Ovary (tissue), 3 donors: ENCODE measurements around the gene RBMX2.

ENCODE experiments used
- CTCF ChIP-seq, 3 donors: fragments of 450-650 bp in 2 of 3; fragments of 200-600 bp in 1 of 3; IDR thresholded peaks; one replicate each; pipeline versions ENCODE4 v1.5.1 to v1.8.0; 2016 to 2022; ENCODE audit warnings: antibody characterized with exemption in 3 of 3, mild to moderate bottlenecking in 1 of 3
- EP300 ChIP-seq: sonication (generic); formaldehyde crosslinking; IDR thresholded peaks from one replicate; pipeline ENCODE4 v1.6.1; 2017; ENCODE audit warnings: antibody characterized with exemption
- donor health status: DM: no; HTN: no; CAD: no.

- TF ChIP-seq CTCF (IDR thresholded peaks at IDR 0.05) (no peak), EP300 (no peak)
Observed at GRCh38 chrX:130393451-130394074, 8.2 kb upstream of the RBMX2 start.
